ENCODE data around the gene KIF14. TPM values are rescaled to one million over a fixed set of nuclear protein-coding genes. Genes with fewer than 3 reads are reported as not detected.

The KIF14 gene
- total and polyA plus RNA-seq, 2 of the 13 experiments (the other 11 are each of a cell fraction or from before 2014, with no cell fraction given) = 3.3 to 11.2 TPM

GRCh38 chr1:200512191-200512590, 108.4 kb downstream of the KIF14 start:
- 3% methylated on average over 3 of the region's 3 CpGs for WGBS (ENCODE audit: low lambda C conversion rate)
- ATAC-seq (no peak), FAIRE-seq (no peak), DNase-seq (ENCODE audit: low spot score) (no peak)
- intact Hi-C loops (cut with micrococcal nuclease; ENCODE audit: unreplicated experiment) (no loop called here), in situ Hi-C loops (cut with HindIII; ENCODE audit: extremely low pct_ligation_motif_present, low pct_unique_long_range_greater_than_20kb) (loop anchor here (10.0 kb wide), 2 partner anchors 377 to 827 kb away; no protein-coding TSS in a partner anchor)
- Histone ChIP-seq H3K27me3 (ENCODE audit: control insufficient read depth in 1 of 2, insufficient read depth in 2 of 2, low read length in 2 of 2) (peaks cover 0 to 10% of the 10 kb centered on the region in 2 experiments; a peak in 2 of 5 replicates), H3K9ac (ENCODE audit: insufficient read depth, low read depth, low read length) (no peak overlapping the region), H3K4me3 (replicated peaks in 1 of 3; ENCODE audit: insufficient read depth in 1 of 3, low read depth in 2 of 3, low read length in 3 of 3) (no peak overlapping the region), H3K9me3 (ENCODE audit: low read length) (no peaks in the 10 kb centered on the region), H3K4me2 (ENCODE audit: low read depth, low read length) (no peak overlapping the region), H4K20me1 (ENCODE audit: insufficient read depth, low read length) (no peaks in the 10 kb centered on the region), H3K4me1 (ENCODE audit: insufficient read depth, low read length) (peaks cover 11% of the 10 kb centered on the region; the same call in 1 of the 2 replicates), H2AFZ (ENCODE audit: low read length) (no peak overlapping the region), H3K79me2 (ENCODE audit: insufficient read depth, low read length) (no peaks in the 10 kb centered on the region), H3K36me3 (replicated peaks in 1 of 2; ENCODE audit: control insufficient read depth in 1 of 2, insufficient read depth in 2 of 2, low read length in 2 of 2) (no peaks in the 10 kb centered on the region), H3K27ac (ENCODE audit: extremely low read length, insufficient read depth, low read length) (no peak overlapping the region)
- no TSS peak for BruUV-seq (replicated peaks)
- POLR2A ChIA-PET = no interaction called here
- CTCF ChIA-PET (ENCODE audit: low intra/inter-chr PET ratio, low total read pairs) = no interaction called here
- TF ChIP-seq GRHL1 (CRISPR knock-in tag; conservative IDR thresholded peaks at IDR 0.05) (no peak), ZNF580 (CRISPR knock-in tag; IDR thresholded peaks at IDR 0.05; ENCODE audit: borderline replicate concordance, low read depth) (no peak), CREB1 (IDR thresholded peaks at IDR 0.05) (no peak), CREB1 (CRISPR knock-in tag; IDR thresholded peaks at IDR 0.05) (no peak), ZNF510 (CRISPR knock-in tag; IDR thresholded peaks at IDR 0.05; ENCODE audit: low read depth) (no peak), ARNTL (CRISPR knock-in tag; IDR thresholded peaks at IDR 0.05) (no peak), SMC3 (IDR thresholded peaks at IDR 0.05; ENCODE audit: low read length) (no peak), SIX1 (CRISPR knock-in tag; IDR thresholded peaks at IDR 0.05; ENCODE audit: borderline replicate concordance) (no peak), SOX6 (IDR thresholded peaks at IDR 0.05) (no peak), SOX6 (CRISPR knock-in tag; IDR thresholded peaks at IDR 0.05) (no peak), ZNF576 (CRISPR knock-in tag; IDR thresholded peaks at IDR 0.05) (no peak), ZNF275 (CRISPR knock-in tag; IDR thresholded peaks at IDR 0.05; ENCODE audit: borderline replicate concordance) (no peak), BRD4 (CRISPR knock-in tag; IDR thresholded peaks at IDR 0.05) (no peak), ZNF142 (CRISPR knock-in tag; IDR thresholded peaks at IDR 0.05) (no peak), ZNF501 (CRISPR knock-in tag; IDR thresholded peaks at IDR 0.05) (no peak)
